GM19043 (cell line): Measurements from ENCODE around the gene PUSL1.

Experiments used
- ATAC-seq: cut with Tn5 transposase; IDR thresholded peaks from one replicate; pipeline ENCODE4 v1.9.1; 2021; ENCODE audit warnings: low read depth; ENCODE audit not compliant: unreplicated experiment

Gene PUSL1

DNA sequence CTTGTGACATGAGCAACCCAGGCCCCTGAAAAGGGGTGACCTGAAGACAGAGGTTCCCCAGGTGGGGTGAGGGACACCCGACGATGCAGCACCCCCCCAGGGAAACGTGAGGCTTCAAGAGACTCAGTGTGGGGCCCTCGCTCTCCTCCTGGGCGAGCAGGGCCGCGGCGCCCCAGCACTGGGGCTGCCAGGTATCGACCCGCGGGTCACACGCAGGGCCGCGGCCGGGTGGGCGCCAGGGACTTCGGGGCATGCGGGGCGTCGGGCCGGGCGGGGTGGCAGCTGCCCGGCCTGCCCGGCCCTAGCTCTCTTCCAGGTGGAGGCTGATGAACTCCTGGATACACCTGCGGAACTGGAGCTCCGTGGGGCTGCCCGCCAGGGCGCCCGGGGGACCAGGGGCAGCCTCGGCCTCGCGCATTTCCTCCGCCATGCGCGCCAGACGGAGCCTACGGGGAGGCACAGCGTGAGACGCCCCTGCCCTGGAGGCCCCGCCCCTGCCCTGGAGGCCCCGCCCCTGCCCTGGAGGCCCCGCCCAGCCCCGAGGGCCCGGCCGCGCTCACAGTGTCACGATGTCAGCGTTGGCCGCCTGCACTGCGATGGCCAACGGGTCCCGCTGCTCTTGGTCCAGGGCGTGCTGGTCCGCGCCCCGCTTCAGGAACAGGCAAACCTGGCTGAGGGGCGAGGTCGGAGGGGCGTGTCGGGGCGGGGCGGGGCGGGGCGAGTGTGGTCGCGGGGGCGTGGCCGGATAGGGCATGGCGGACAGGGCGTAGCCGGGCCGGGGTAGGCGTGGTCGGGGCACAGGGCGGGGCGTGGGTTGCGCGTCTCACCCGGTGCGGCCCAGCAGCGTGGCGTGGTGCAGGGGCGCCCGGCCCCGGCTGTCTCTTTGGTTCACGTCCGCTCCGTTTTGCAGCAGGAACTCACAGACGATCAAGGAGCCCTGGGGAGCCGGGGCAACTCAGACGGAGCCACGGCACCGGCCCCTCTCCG lies 14.8 kb upstream of the PUSL1 start:
- no peak for ATAC-seq

DNA sequence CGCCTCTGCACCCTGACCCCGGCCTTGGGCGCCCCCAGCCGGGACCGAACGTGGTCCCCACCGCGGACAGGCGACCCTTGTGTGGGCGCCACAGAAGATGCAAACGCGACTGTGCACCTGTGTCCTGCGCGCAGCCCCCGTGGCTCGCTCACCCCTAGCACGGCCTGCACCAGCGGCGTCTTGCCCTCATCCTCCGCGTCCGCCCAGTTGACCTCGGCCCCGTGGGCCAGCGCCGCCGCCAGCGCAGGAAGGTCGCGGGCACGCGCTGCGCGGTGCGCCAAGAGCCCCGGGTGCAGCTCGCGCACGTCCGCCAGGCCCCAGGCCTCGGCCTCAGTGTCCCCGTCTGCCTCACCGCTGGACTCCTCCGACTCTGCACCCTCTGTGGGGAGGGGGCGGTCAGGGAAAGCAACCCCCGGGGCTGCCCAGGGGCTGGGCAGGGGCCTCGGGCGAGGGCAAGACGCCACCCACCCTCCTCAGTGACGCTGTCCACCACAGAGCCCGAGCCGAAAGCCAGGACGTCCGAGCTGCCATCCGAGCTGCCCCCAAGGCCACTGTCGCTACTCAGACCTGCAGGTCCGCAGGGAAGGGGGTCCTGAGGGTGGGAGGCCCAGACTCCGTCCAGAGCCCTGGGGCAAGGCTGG lies 14.0 kb upstream of the PUSL1 start:
- no peak for ATAC-seq

DNA sequence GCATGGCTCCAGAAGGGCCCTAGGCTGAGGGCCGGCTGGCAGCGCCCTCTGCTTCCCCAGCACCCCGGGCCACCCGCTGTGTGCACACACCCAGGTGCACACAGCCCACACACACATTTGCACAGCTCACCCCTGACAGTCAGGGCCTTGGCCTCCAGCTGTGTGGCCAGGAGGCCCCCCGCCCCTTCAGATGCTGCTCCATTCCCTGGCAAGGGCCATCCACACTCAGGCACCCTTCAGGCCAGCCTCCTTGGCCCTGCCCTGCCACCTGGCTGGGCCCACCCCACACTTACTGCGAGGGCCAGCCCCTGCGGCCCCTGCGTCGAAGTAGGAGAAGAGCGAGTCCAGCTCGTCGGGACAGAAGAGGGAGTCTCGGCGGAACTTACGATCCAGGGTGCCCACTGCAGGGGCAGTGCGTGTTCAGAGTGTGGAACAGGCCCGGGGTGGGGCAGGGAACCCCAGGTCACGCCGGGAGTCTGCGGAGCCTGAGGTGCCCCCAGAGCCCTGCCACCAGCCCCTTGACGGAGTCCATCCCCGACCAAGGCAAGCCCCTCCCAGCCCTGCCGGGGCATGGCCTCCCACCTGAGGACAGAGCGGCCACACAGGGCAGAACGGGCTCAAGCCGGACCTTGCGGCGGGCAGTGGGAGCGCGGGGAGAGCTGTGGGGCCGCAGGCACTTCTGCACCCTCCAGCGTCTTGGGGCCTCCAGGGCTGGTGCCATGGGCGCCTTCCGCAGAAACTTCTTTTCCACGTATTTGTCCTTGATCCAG lies 13.1 kb upstream of the PUSL1 start:
- no peak for ATAC-seq

DNA sequence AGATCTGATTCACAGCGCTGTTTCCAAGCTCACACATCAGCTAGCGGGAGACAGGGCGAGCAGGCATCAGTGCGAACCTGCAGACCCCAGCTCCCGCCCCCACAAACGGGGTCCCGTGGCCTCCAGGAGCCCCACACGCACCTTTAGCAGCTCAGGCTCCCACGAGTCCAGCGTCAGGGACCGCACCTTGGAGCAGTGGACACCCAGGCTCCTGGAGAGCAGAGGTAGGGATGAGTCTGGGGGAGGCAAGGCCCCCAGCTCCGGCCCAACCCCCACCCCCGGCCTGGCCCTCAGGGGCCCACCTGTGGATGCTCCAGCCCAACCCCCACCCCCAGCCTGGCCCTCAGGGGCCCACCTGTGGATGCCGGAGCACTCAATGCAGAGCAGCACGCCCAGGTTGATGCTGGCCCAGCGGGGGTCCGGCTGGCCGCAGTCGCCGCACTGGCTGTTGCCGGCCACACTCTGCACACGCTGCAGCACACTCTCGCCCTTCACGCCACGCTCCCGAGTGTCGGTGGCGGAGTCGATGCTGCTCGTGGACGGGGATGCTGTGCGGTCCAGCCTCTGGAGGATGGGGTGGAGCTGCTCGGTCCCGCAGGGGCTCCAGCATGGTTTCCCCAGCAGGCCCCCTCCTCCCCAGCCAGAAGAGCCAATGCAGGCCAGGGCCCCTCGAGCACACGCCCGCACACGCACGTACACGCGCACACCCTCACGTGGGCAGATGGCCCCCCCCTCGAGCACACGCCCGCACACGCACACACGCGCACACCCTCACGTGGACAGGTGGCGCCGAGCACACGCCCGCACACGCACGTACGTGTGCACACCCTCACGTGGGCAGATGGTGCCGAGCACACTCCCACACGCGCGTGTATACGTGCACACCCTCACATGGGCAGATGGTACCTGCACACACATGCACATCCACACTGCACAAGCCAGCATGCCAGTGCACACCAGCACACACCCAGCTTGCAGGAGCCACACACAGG lies 12.0 kb upstream of the PUSL1 start:
- ATAC-seq: no peak

DNA sequence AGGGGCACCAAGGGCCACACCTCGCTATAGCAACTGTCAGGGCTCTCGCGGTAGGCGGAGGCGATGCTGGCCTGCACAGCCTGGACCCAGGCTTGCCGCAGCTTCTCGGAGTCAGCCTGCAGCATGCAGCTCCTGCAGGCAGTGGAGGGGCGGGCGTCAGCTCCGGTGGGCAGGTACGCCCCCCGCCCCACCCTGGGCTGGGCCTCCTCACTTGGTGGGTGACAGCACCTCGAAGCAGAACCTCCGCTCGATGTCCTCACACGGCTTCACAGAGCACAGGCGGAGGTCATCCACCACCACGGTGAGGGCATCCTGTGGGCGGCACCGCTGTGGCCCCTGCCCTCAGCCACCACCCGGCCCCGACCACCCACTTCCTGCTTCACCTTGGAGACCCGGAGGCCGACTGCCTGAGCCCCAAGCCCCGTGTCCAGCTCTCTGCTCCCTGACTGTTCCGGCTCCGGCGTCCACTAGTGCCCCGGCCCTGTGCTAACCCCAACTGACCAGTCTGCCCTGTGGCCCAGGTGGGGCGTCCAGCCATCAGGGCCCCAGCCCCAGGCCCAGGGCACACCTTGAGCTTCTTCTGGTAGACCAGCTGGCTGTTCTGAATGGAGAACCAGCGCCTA lies 10.5 kb upstream of the PUSL1 start:
- ATAC-seq: no peak

DNA sequence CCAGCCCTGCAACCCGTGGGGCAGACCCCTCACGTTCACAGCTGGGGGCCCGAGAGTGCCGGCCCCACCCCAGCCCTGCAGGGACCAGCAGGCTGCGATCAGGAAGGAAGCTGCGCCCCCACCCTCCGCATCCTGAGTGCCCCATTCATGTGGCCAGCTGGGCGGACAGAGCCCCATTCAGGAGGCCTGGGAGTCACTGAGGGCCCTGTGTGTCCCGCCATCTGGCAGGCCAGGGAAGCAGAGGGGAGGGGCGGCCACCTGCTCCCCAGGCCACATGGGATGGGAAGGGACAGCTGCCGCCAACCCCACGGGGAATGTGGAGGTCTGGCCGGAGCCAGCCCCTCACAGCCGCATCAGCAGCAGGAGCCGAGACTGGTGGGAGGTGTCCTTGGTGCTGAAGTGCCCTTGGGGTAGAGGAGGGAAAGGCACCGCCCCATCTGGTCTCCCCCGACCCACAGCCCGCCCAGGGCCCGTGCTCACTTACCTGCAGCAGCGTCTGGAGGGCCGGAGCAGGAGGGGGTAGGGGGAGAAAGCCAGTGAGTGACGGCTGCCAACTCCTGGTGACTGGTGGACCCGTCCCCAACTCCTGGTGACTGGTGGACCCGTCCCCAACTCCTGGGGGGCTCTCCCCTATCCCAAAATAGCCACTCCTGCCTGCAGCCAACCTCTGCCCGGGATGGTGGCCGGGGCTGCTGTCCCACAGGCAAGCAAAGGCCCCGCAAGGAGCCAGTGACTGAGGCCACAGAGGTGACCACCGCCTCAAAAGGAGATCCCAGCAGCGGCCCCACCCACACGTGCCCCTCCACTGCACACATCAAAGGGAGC lies 9.3 kb upstream of the PUSL1 start:
- no peak for ATAC-seq

DNA sequence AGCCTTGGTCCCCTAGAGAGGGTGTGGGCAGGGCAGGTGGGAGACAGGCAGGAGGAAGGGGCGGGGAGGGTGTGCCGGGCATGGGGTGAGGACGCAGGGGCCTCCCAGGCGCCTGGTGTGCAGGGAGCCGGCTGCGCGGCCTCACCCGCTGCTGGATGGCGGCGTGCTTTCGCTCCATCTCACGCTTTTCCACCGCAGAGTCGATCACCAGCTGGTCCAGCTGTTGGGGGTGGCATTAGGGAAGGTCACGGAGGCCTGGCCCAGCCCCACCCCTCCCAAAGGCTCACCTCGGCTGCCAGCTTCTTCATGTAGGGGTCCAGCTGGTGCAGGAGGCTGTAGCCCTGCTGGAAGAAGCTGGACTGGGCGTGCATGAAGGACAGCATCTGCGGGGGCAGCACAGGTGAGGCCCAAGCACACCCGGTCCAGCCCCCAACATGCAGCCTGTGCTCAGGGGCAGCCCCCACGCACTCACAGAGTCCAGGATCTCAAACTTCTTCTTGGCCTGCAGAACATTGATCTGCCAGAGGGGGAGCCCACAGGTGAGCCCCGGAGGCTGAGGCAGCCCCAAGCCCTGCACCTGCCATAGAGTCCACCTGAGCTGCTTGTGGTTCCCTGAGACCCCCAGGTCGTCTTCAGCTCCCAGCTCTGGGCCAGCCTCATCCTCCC lies 8.6 kb upstream of the PUSL1 start:
- no peak for ATAC-seq

DNA sequence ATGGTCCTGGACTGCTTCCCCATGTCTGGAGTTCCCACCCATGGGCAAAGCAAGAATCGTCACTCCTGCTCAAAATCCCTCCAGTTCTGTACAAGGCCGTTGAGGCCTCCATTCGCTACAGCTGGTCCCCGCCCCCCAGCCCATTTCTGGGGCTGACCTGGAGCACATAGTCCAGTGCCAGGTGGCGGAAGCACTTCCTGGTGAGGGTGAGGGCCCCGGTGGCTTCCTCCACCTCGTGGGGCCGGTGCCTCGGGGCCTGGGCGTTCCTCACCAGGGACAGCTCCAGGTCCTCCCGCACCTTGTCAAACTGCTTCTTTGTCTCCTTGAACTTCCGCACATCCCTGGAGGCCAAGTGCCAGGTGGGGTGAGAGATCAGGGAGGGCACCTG lies 8.1 kb upstream of the PUSL1 start:
- no peak for ATAC-seq

DNA sequence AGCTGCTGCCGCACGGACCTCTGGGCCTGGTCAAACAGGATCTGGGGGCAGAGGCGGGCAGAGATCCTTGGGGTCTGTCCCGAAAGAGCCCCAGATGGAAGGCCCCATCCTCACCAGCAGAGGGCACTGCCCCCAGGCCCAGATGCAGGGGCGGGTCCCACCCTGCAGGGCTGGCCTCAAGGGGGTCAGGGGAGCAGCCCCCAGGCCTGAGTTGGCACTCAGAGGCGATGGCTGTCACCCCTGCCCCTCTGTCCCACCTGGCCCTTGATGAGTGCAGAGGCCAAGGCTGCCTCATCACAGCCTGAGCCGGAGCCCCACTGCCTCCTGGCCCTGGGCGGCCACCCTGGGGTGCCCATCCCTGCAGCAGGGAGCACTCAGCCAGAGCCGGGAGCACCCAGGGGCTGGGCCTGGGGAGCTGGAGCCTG lies 6.4 kb upstream of the PUSL1 start:
- no peak for ATAC-seq

DNA sequence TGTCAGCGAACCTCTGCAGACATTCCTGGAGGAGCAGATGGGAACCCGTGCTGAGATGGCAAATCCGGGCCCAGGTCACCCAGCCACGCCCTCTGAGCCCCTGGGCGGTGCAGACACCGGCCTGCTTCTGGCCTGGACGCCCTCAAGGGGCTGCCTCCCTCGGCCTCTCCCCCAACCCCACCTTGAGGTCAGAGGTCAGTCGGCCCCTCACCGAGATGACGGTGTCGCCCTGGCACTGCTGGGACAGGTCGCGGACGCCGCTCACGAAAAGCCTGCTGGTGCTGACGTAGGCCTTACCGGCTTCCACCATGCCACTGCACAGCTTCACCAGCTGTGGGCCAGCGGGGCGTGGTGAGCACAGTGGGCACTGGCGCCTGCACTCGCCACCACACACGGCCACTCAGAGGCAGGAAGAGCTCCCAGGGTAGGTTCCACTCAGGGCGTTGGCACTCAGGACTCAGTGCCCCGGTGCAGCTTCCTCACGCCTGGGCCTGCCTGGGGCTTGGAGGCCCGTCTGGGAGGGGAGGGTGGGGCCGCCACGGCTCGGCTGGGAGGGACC lies 5.4 kb upstream of the PUSL1 start:
- no peak for ATAC-seq

DNA sequence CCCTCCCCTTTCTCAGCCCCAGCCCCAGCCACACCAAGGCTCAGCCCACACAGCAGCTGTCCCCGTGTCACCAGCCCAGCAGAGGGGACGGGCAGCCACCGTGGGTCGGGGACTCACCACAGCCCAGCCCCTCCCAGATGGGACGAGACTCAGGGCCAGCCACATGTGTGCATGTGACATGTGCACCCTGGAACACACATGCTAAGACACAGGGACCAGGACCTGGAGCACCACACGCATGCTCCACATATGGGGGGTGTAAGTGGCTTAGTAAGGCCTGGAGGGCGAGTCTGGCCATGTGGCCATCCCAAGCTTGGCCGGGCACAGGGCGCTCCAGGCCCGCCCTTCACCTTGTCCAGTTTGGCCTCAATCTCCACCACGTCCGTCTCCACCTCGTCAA lies 4.7 kb upstream of the PUSL1 start:
- ATAC-seq: no peak

DNA sequence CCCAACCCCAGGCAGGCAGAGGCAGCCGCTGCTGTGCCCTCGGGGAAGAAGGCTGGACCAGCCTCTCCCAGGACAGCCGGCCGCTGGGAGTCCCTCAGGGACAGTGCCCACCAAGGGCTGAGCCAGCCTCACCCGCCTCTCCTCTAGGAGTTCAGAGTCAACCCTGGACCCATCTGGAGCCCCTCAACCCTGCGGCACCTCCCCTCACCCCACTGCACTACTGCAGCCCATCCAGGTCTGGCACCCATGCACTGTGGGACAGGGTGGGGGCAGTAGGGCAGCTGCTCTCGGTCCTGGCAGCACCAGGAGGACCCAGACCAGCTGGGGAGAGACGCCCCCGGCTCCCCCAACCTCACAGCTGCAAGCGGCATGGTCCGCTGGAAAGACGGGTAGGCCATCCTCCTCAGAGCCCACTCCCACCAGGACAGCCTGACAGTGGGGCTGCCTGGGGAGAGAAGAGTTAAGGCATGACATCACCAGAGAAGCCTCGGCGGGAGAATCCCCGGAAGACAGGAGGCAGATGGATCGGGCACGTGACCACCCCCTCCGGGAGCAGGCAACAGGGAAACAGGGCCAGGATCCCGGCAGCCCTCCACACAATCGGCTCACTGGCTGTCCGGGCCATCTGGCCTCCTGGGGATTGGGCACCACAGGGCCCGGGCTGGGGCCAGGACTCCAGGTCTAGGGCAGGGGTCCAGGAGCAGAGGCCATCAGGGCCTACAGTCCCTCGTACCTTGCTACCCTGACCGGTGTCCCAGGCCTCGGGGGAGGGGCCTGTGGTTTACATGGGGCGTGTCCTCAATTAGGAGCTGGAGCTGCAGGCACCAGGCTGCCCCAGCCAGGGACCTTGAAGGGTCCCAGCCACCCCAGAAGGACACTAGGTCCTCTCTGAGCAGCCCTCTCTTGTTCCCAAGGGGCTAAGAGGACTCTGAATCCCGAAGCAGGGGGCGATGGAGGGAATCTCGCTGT lies 3.8 kb upstream of the PUSL1 start:
- ATAC-seq: no peak

DNA sequence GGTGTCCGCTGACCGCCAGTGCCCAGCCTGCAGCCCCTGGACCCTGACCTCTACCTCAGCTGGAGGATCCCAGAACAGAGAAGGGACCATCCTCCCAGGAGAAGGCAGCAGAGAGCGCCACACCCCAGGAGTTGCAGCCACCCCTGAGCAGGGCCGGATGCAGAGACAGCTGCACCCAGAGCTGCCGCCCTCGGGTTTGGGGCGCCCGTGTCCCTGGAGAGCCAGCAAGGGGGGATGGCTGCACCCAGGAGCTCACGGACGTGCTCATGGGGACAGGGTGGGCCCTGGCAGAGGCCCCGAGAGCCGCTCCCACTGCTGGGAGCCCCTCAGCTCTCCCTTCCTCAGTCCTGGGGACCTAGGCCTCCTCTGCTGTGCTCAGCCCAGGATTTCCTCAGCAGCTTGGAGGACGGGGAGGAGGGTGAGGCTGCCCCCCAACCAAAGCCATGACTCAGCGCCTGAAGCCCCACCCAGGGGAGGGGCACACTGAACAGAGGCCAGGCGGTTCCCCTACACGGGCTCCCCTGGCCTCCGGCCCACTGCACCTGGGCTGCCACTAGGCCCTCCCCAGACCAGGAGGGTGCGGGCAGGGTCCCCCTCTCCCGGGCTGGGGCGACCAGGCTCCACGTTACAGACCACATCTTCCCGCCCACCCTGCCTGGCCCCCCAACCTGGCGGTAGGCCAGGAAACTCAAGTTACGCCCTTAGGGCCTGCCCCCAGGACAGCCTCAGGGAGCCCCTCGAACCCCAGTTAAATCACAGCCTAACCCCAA lies 2.9 kb upstream of the PUSL1 start:
- ATAC-seq: no peak

DNA sequence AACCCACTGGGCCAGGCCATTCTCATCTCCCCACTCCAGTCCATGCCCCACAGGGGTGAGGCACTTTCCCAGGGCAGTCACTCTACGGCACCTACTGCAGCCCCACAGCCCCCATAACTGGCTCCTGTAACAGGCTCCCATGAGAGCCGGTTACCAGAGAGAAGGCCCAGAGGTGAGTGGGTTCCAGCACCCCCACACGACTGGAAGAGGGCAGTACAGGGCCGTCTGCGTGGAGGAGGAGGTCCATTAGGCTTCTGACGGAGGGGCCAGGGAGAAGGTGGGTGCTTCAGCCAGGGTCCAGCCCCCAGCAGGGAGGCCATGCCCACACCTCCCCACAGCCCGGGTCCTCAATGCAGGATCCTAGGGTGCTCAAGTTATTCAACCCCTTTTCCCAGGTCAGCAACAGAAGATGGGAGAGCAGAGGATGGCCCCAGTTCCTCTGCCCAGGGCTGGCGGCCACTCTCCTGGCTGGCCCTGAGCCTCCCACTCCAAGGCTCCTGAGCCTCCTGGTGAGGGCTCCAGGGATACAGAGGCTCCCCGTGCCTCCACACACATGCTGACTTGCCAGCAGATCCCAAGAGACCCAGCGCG lies 2.2 kb upstream of the PUSL1 start:
- no peak for ATAC-seq

DNA sequence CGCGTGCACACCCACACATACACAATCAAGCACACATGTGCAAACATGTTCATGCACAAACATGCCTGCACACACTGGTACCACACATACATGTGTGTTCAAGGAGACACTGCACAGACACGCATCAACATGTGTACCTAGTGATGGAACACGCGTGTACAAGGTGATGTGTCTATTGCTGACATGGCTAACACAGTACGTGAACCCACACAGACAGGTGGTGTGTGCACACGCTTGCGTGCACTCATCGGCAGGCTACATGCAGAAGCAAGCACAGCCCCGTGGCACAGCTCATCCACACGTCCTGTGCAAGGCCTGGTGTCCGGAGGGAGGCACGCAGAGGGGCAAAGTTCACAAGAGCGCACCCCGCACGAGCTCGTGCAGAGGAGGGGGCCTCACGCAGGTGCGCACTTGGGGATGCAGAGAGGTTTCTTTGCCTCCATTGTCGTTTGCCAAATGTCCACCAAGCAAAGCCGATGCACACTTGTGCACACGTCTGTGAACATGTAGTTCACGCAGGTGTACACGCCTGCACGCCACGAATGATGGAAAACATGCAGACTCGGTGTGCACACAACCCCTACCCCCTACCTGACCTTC lies 1.6 kb upstream of the PUSL1 start:
- ATAC-seq: no peak
